KMS-11 (cell line): ENCODE results near the gene CD28.

Experiments
- H2AFZ ChIP-seq: fragments of 200-600 bp; sonication (generic); 2 replicates; pipeline ENCODE4 v1.6.1; 2016; ENCODE audit warnings: antibody characterized with exemption, mixed run types, low read depth
- H3K27ac ChIP-seq: fragments of 200-600 bp; sonication (generic); 2 replicates; pipeline ENCODE4 v1.6.1; 2016; ENCODE audit warnings: mild to moderate bottlenecking, mixed run types
- H3K27me3 ChIP-seq: fragments of 200-600 bp; sonication (generic); 2 replicates; pipeline ENCODE4 v1.6.1; 2017; ENCODE audit warnings: mild to moderate bottlenecking, low read depth, mixed run types, moderate library complexity; ENCODE audit not compliant: insufficient read depth
- H3K36me3 ChIP-seq: fragments of 200-600 bp; sonication (generic); 2 replicates; pipeline ENCODE4 v1.6.1; 2017; ENCODE audit warnings: mild to moderate bottlenecking, mixed run types; ENCODE audit not compliant: insufficient read depth
- H3K4me1 ChIP-seq: fragments of 200-600 bp; sonication (generic); 2 replicates; pipeline ENCODE4 v1.6.1; 2016; ENCODE audit warnings: mild to moderate bottlenecking, low read depth, mixed run types; ENCODE audit not compliant: poor library complexity, severe bottlenecking
- H3K4me2 ChIP-seq: fragments of 200-600 bp; sonication (generic); 2 replicates; pipeline ENCODE4 v1.7.0; 2016; ENCODE audit warnings: mild to moderate bottlenecking, mixed run types
- H3K4me3 ChIP-seq: fragments of 200-600 bp; sonication (generic); IDR thresholded peaks from 2 replicates; pipeline ENCODE4 v1.6.1; 2017; ENCODE audit warnings: low read depth, low read length, mixed read lengths; ENCODE audit not compliant: insufficient read depth
- H3K79me2 ChIP-seq: fragments of 200-600 bp; sonication (generic); 2 replicates; pipeline ENCODE4 v1.6.1; 2016; ENCODE audit warnings: low read depth, mixed run types; ENCODE audit not compliant: insufficient read depth
- H3K9ac ChIP-seq: fragments of 200-600 bp; sonication (generic); 2 replicates; pipeline ENCODE4 v1.6.1; 2016; ENCODE audit warnings: mild to moderate bottlenecking, mixed run types
- H4K20me1 ChIP-seq: fragments of 200-600 bp; sonication (generic); 2 replicates; pipeline ENCODE4 v1.6.1; 2016; ENCODE audit warnings: mild to moderate bottlenecking, mixed run types; ENCODE audit not compliant: insufficient read depth
- CTCF ChIP-seq: fragments of 200-600 bp; sonication (generic); conservative IDR thresholded peaks from 2 replicates; pipeline ENCODE4 v1.6.1; 2017; ENCODE audit warnings: low read depth, mild to moderate bottlenecking, antibody characterized with exemption, low read length, moderate library complexity, mixed read lengths

CD28 gene

GRCh38 chr2:203728321-203728720 is 21.9 kb downstream of the CD28 start:
- no peaks in the 10 kb centered on the region for H4K20me1 ChIP-seq
- H3K4me3 ChIP-seq, result no peak overlapping the region
- peaks cover 16% of the 10 kb centered on the region for H3K4me1 ChIP-seq
- no peaks in the 10 kb centered on the region for H3K27me3 ChIP-seq
- no peak overlapping the region for H2AFZ ChIP-seq
- no peaks in the 10 kb centered on the region for H3K79me2 ChIP-seq
- H3K4me2 ChIP-seq, result no peak overlapping the region
- H3K36me3 ChIP-seq, result no peaks in the 10 kb centered on the region; the same call in 1 of the 2 replicates
- no peak overlapping the region for H3K9ac ChIP-seq
- TF ChIP-seq CTCF, result no peak
- H3K27ac ChIP-seq, result no peak overlapping the region

GRCh38 chr2:203730076-203730729 is 23.8 kb downstream of the CD28 start:
- H2AFZ ChIP-seq, result no peak overlapping the region
- peaks cover 16% of the 10 kb centered on the region for H3K4me1 ChIP-seq
- H3K27ac ChIP-seq, result no peak overlapping the region
- H4K20me1 ChIP-seq, result no peaks in the 10 kb centered on the region
- H3K4me2 ChIP-seq, result no peak overlapping the region
- H3K27me3 ChIP-seq, result no peaks in the 10 kb centered on the region
- TF ChIP-seq CTCF, result no peak
- no peaks in the 10 kb centered on the region; the same call in 1 of the 2 replicates for H3K36me3 ChIP-seq
- no peaks in the 10 kb centered on the region for H3K79me2 ChIP-seq
- no peak overlapping the region for H3K9ac ChIP-seq
- no peak overlapping the region for H3K4me3 ChIP-seq

GRCh38 chr2:203730883-203731282 is 24.4 kb downstream of the CD28 start:
- Histone ChIP-seq H3K79me2 (no peaks in the 10 kb centered on the region), H3K27me3 (no peaks in the 10 kb centered on the region), H3K4me2 (no peak overlapping the region), H4K20me1 (no peaks in the 10 kb centered on the region), H3K4me1 (peaks cover 16% of the 10 kb centered on the region), H3K9ac (no peak overlapping the region), H3K27ac (no peak overlapping the region), H2AFZ (no peak overlapping the region), H3K4me3 (no peak overlapping the region), H3K36me3 (no peaks in the 10 kb centered on the region; the same call in 1 of the 2 replicates)
- TF ChIP-seq CTCF, result no peak

GRCh38 chr2:203732092-203732952 is 25.9 kb downstream of the CD28 start:
- Histone ChIP-seq H3K27me3 (no peaks in the 10 kb centered on the region), H3K27ac (no peak overlapping the region), H2AFZ (no peak overlapping the region), H4K20me1 (no peaks in the 10 kb centered on the region), H3K79me2 (no peaks in the 10 kb centered on the region), H3K4me1 (peaks cover 19% of the 10 kb centered on the region), H3K36me3 (no peaks in the 10 kb centered on the region; the same call in 1 of the 2 replicates), H3K4me2 (no peak overlapping the region), H3K4me3 (no peak overlapping the region), H3K9ac (no peak overlapping the region)
- no peak for TF ChIP-seq CTCF
